Activated naive CD4-positive, alpha-beta T cell (primary cell): ENCODE measurements around the gene VPS35.

Experiments
- DNase-seq, 4 experiments: peaks; one replicate each; lab custom pipeline; 2025; lab: John Stamatoyannopoulos, UW

Gene VPS35

DNA sequence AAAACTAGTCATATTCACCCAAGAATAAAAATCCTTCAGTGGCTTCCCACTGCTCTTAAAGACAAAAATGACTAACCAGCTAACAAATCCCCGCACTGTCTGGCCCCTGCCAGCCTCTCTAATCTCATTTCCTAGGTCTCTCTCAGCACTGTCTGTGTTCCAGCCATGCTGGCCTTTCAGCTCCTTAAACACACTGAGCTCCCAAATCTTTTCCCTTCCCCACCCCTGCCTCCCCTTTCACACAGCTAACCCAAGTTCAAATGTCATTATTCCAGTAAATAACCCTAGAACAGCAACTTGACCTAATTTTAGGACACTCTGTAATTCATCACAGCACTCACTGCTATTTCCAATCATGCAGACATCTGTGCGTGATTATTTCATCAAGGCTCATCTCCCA is 75.6 kb downstream of the VPS35 start:
- no peak for DNase-seq

DNA sequence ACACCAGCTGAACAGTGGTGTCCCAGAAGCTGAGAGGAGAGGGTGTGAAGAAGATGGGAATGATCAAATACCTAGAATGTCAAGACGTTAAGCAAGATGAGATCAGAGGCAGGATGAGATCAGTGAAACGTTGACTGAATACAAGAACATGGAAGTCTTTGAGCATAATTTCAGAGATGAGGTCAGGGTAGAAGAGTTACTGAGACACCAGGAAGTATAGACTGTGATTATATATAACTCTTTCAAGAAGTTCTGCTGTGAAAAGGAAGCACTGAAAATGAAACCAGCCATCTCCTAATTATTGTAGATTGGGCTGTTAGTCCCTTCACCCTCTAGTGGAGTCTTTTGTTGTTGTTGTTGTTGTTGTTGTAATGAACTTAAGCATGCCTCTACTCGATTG is 76.9 kb downstream of the VPS35 start:
- DNase-seq = no peak

DNA sequence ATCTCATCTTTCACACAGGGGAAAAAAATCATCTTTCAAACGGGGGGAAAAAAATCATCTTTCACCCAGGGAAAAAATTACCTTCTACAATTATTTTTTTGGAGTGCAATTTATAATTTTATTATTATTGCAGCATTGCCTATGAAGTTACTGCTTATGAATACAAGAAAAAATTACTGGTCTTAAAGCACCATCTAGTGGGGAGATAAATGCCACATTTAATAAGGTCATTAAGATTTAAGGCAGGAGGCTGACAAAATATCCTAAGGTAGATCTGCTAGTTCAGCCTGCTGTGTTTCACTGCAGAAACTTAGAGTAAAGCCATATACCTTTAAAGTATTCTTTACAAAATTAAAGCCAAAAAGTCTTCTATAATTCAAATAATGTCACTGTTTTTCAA is 81.4 kb downstream of the VPS35 start:
- no peak for DNase-seq

DNA sequence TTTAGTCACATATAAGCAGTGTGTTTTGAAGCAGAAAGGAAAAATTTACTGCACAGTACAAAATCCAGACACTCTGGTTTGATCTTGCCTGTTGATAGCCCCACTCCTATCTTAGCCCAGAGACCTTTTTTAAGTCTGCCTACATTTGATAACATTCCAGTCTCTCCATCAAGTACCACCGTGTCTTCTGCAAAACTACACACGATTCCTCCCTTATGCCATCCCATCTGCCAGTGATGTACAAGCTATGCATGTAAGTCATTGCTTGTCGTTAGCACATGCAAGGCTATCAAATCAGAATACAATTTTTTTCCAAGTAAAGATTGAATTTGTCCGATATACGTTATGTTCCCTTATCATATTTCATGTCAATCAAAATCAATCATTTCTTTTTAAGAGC is 82.7 kb downstream of the VPS35 start:
- no peak for DNase-seq
